Effector CD4-positive, alpha-beta T cell (primary cell): ENCODE measurements around the gene TMEM208.
A peak's percentile ranks its signal among the peaks of the same experiment; 100 is the strongest.

Experiments used
- DNase-seq: peaks from one replicate; pipeline ENCODE4 v3.0.0-alpha.2; 2020

TMEM208 gene

GRCh38 chr16:67237396-67238277 is 10.7 kb downstream of the TMEM208 start:
- no peak for DNase-seq

- no peak for DNase-seq
Measured at GRCh38 chr16:67238278-67238575, 11.3 kb downstream of the TMEM208 start.

- DNase-seq, result no peak
Measured at GRCh38 chr16:67238806-67239470, 12.0 kb downstream of the TMEM208 start.

GRCh38 chr16:67240506-67240905 is 13.6 kb downstream of the TMEM208 start:
- DNase-seq, result no peak

GRCh38 chr16:67241008-67241900 is 14.3 kb downstream of the TMEM208 start:
- DNase-seq, result no peak

- DNase-seq, result no peak
Measured at GRCh38 chr16:67242138-67242730, 15.3 kb downstream of the TMEM208 start.

- DNase-seq, result no peak
Measured at GRCh38 chr16:67243481-67243880, 16.6 kb downstream of the TMEM208 start.

- DNase-seq, result peak; percentile 73
Measured at GRCh38 chr16:67244387-67245185, 17.7 kb downstream of the TMEM208 start.

- DNase-seq, result no peak
Measured at GRCh38 chr16:67245186-67245585, 18.3 kb downstream of the TMEM208 start.

- no peak for DNase-seq
Measured at GRCh38 chr16:67245674-67246080, 18.7 kb downstream of the TMEM208 start.

GRCh38 chr16:67246081-67246755 is 19.3 kb downstream of the TMEM208 start:
- peak; percentile 41 for DNase-seq

GRCh38 chr16:67246756-67247191 is 19.8 kb downstream of the TMEM208 start:
- DNase-seq, result peak; percentile 31

GRCh38 chr16:67247192-67248072 is 20.5 kb downstream of the TMEM208 start, which contains the start of gene FHOD1:
FHOD1 (minus strand) TSS chr16:67247481; CDS start chr16:67247410, 71 bp downstream.
- DNase-seq, result peak; percentile 92

- DNase-seq, result no peak
Measured at GRCh38 chr16:67248073-67248400, 21.1 kb downstream of the TMEM208 start.

- DNase-seq, result no peak
Measured at GRCh38 chr16:67248401-67249177, 21.7 kb downstream of the TMEM208 start, which contains the start of gene SLC9A5. SLC9A5 (plus strand) TSS chr16:67248979; CDS start chr16:67249015, 36 bp downstream.

GRCh38 chr16:67249178-67250044 is 22.5 kb downstream of the TMEM208 start:
- DNase-seq, result no peak

GRCh38 chr16:67250045-67250327 is 23.1 kb downstream of the TMEM208 start:
- DNase-seq, result no peak
